ENCODE results near the gene SUSD1. TPM values are rescaled to one million over a fixed set of nuclear protein-coding genes. Genes with fewer than 3 reads are reported as not detected.

Gene SUSD1
- total and polyA plus RNA-seq, 9 of the 15 experiments (the other 6 are each of a cell fraction or from before 2014, with no cell fraction given) = 10.9 to 44.4 (median 36.1) TPM

DNA sequence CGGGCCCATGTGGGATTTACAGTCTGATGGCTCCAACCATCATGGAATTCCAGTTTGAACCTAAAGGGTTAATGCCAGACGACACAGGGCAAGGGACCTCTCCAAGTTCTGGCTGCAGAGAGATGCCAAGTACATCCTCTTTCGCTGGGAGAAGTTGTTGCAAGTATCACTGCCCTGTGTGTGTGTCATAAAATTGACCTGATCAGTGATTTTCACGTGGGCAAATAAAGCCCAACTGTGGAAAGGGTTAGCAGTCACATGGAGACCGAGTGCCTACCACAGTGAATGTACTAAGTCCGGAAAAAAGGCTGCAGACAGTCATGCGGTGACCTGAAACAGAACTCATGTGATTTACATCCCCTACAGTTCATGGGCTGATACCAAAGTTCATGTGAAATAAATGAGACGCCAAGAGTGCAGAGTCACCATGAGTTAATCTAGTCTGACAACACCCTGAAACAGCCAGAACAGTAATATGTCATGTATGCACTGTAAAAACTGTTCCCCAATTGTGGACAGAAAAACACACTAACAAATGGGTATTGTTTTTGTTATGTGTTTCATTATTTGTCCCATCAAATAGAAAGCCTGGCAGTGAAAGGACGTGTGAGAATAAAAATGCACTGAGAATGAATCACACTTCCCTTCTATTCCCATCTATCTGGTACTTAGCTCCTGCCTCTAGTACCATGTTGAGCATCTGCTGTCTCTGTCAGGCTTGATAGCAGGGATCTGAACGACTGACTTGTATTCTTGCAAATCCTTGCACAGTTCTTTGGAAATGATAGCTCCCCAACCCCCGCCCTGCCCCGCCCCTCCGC, 115.7 kb downstream of the SUSD1 start (continued):
- TF ChIP-seq MEIS2 (IDR thresholded peaks at IDR 0.05; ENCODE audit: partially characterized antibody) = peak; percentile 85
- peak; percentile 19; the same call in 1 of the 2 replicates for TF ChIP-seq HDAC2 (IDR thresholded peaks at IDR 0.05)
- TF ChIP-seq ATF1 (CRISPR knock-in tag; IDR thresholded peaks at IDR 0.05) = no peak
- 0 out of 2 replicates have a peak, but pooled peaks have one; percentile 26 for TF ChIP-seq ATF1 (tag; IDR thresholded peaks at IDR 0.05)
- no peak for TF ChIP-seq RUNX1 (IDR thresholded peaks at IDR 0.05; ENCODE audit: low read depth)
- TF ChIP-seq, protein P1, sequence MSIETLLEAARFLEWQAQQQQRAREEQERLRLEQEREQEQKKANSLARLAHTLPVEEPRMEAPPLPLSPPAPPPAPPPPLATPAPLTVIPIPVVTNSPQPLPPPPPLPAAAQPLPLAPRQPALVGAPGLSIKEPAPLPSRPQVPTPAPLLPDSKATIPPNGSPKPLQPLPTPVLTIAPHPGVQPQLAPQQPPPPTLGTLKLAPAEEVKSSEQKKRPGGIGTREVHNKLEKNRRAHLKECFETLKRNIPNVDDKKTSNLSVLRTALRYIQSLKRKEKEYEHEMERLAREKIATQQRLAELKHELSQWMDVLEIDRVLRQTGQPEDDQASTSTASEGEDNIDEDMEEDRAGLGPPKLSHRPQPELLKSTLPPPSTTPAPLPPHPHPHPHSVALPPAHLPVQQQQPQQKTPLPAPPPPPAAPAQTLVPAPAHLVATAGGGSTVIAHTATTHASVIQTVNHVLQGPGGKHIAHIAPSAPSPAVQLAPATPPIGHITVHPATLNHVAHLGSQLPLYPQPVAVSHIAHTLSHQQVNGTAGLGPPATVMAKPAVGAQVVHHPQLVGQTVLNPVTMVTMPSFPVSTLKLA (conservative IDR thresholded peaks at IDR 0.05) = 0 out of 4 replicates have a peak, but pooled peaks of 1 of the 2 experiments have one; percentile 31
- peak; percentile 82 for TF ChIP-seq NFE2 (IDR thresholded peaks at IDR 0.05; ENCODE audit: low read depth)
- no peak for TF ChIP-seq PCBP1 (IDR thresholded peaks at IDR 0.05; ENCODE audit: low read depth, low read length, poor library complexity, severe bottlenecking)
- peak; percentile 64; the same call in 1 of the 2 replicates for TF ChIP-seq ZNF644 (tag; IDR thresholded peaks at IDR 0.05; ENCODE audit: low read depth)
- TF ChIP-seq FOXK2 (conservative IDR thresholded peaks at IDR 0.05 in 1 of 2, IDR thresholded peaks at IDR 0.05 in 1 of 2; ENCODE audit: low read depth in 2 of 2) = peak in 1 of 2 experiments; percentile 39; a peak in 2 of 4 replicates
- no peak for TF ChIP-seq NR3C1 (CRISPR knock-in tag; IDR thresholded peaks at IDR 0.05)
- no peak for TF ChIP-seq ZSCAN29 (IDR thresholded peaks at IDR 0.05)
- TF ChIP-seq HNRNPUL1 (IDR thresholded peaks at IDR 0.05; ENCODE audit: low read length) = no peak
- TF ChIP-seq, protein P2, sequence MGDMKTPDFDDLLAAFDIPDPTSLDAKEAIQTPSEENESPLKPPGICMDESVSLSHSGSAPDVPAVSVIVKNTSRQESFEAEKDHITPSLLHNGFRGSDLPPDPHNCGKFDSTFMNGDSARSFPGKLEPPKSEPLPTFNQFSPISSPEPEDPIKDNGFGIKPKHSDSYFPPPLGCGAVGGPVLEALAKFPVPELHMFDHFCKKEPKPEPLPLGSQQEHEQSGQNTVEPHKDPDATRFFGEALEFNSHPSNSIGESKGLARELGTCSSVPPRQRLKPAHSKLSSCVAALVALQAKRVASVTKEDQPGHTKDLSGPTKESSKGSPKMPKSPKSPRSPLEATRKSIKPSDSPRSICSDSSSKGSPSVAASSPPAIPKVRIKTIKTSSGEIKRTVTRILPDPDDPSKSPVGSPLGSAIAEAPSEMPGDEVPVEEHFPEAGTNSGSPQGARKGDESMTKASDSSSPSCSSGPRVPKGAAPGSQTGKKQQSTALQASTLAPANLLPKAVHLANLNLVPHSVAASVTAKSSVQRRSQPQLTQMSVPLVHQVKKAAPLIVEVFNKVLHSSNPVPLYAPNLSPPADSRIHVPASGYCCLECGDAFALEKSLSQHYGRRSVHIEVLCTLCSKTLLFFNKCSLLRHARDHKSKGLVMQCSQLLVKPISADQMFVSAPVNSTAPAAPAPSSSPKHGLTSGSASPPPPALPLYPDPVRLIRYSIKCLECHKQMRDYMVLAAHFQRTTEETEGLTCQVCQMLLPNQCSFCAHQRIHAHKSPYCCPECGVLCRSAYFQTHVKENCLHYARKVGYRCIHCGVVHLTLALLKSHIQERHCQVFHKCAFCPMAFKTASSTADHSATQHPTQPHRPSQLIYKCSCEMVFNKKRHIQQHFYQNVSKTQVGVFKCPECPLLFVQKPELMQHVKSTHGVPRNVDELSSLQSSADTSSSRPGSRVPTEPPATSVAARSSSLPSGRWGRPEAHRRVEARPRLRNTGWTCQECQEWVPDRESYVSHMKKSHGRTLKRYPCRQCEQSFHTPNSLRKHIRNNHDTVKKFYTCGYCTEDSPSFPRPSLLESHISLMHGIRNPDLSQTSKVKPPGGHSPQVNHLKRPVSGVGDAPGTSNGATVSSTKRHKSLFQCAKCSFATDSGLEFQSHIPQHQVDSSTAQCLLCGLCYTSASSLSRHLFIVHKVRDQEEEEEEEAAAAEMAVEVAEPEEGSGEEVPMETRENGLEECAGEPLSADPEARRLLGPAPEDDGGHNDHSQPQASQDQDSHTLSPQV (IDR thresholded peaks at IDR 0.05) = peak; percentile 91
- TF ChIP-seq SMARCA4 (IDR thresholded peaks at IDR 0.05) = peak; percentile 43; the same call in 1 of the 2 replicates
- TF ChIP-seq, protein P3, sequence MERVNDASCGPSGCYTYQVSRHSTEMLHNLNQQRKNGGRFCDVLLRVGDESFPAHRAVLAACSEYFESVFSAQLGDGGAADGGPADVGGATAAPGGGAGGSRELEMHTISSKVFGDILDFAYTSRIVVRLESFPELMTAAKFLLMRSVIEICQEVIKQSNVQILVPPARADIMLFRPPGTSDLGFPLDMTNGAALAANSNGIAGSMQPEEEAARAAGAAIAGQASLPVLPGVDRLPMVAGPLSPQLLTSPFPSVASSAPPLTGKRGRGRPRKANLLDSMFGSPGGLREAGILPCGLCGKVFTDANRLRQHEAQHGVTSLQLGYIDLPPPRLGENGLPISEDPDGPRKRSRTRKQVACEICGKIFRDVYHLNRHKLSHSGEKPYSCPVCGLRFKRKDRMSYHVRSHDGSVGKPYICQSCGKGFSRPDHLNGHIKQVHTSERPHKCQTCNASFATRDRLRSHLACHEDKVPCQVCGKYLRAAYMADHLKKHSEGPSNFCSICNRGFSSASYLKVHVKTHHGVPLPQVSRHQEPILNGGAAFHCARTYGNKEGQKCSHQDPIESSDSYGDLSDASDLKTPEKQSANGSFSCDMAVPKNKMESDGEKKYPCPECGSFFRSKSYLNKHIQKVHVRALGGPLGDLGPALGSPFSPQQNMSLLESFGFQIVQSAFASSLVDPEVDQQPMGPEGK (CRISPR knock-in tag; IDR thresholded peaks at IDR 0.05; ENCODE audit: borderline replicate concordance) = no peak
- TF ChIP-seq STAG1 (CRISPR knock-in tag; IDR thresholded peaks at IDR 0.05; ENCODE audit: borderline replicate concordance) = no peak
- no peak for TF ChIP-seq ZNF785 (CRISPR knock-in tag; IDR thresholded peaks at IDR 0.05)
- TF ChIP-seq ARID1B (IDR thresholded peaks at IDR 0.05) = peak; percentile 51

Data from K562 (cell line).